Measurements from ENCODE around the gene NDUFAF8.

DNA sequence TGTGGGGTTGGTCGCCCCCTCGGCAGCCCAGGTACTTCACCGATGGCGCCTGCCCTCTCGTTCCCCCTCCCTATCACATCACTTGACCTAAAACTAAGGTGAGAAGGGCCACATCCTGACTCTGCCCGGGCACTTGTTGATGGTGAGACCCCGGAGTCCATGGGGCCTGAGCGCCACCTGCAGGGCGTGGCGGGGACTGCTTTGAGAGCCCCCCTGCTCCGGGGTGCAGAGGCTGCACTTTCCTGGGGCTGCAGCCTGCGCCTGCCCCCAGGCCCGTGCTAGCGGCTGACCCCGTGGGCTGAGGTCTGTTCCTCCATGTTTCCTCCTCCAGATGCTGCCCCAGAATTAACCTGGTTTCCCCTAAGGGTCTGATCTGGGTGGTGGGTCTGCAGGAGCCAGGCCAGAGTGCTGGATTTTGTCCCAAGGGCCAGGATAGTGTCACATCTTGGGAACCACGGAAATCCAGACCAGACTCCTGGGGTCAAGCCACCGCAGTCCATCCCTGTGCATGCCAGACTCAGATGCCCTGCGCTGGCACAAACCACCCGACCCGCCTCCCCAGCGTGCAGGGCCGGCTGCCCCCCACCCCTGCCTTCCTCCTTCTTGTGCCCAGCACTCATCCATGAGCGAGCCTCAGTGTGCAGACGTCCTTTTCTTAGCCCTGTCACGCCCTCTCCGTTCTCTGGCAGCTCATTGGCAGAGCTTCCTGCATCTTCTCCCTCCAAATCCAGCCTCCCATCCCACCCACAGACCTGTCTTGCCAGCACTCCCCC, 2.7 kb downstream of the NDUFAF8 start:
- TF ChIP-seq, protein P1, sequence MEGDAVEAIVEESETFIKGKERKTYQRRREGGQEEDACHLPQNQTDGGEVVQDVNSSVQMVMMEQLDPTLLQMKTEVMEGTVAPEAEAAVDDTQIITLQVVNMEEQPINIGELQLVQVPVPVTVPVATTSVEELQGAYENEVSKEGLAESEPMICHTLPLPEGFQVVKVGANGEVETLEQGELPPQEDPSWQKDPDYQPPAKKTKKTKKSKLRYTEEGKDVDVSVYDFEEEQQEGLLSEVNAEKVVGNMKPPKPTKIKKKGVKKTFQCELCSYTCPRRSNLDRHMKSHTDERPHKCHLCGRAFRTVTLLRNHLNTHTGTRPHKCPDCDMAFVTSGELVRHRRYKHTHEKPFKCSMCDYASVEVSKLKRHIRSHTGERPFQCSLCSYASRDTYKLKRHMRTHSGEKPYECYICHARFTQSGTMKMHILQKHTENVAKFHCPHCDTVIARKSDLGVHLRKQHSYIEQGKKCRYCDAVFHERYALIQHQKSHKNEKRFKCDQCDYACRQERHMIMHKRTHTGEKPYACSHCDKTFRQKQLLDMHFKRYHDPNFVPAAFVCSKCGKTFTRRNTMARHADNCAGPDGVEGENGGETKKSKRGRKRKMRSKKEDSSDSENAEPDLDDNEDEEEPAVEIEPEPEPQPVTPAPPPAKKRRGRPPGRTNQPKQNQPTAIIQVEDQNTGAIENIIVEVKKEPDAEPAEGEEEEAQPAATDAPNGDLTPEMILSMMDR (IDR thresholded peaks at IDR 0.05), result peak; percentile 9 to 80 (median 60)
- no peak for TF ChIP-seq EP300 (IDR thresholded peaks at IDR 0.05)
- TF ChIP-seq POLR2AphosphoS5 (IDR thresholded peaks at IDR 0.05), result no peak
